ENCODE results near the gene BHLHE23.

Gene BHLHE23

GRCh38 chr20:63007646-63008488, 1.1 kb upstream of the BHLHE23 start:
- no peak for DNase-seq

- DNase-seq, result no peak
Observed at GRCh38 chr20:63007360-63007645, 539 bp upstream of the BHLHE23 start.

DNA sequence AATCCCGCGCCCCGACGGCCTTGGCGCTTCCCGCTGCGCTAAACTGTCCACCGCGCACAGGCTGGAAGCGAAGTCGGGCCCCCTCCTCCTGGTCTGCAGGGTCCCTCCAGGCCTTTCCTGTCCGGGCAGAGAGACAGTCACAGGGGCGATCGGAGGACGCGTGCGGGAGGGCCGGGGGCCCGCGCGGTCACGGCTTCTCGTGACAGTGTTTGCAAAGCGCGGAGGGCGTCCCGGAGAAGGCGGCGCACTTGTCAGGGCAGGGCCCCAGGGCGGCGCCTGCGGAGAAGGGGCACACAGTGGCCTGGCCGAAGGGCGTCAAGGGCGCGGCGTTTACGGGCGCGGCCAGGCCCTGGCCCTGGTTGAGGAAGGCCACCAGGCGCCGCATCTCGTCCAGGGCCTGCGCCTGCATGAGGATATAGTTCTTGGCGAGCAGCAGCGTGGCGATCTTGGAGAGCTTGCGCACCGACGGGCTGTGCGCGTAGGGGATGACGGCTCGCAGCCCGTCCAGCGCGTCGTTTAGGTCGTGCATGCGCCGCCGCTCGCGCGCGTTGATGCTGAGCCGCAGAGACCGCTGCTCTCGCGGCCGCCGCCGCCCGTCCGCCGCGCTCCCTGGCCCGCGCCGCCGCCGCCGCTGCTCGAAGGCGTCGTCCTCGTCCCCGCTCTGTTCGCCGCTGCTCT, 763 bp downstream of the BHLHE23 start:
- no peak for DNase-seq

- DNase-seq, result no peak
Observed at GRCh38 chr20:63005365-63005861, 1.4 kb downstream of the BHLHE23 start.

GRCh38 chr20:63004607-63005364, 2.0 kb downstream of the BHLHE23 start:
- no peak for DNase-seq

GRCh38 chr20:63003546-63003945, 3.2 kb downstream of the BHLHE23 start:
- DNase-seq, result no peak

DNA sequence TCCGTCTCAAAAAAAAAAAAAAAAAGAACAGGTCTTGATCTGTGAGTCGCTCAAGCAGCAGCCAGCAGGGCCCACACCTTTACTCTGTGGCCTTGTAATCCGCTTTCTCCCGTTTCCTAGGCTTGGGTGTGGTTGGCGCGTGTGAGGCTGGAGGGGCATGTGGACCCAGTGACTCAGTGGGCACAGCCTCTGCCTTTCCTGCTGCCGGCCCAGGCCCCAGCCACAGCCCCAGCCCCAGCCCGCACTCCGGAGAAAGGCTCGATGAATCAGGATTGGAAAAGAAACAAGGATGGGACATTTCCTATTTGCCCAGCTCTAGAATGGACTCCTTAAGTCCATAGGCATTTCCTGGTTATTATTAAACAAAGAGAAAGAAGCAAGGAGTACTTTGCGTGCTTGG, 4.3 kb downstream of the BHLHE23 start:
- no peak for DNase-seq

DNA sequence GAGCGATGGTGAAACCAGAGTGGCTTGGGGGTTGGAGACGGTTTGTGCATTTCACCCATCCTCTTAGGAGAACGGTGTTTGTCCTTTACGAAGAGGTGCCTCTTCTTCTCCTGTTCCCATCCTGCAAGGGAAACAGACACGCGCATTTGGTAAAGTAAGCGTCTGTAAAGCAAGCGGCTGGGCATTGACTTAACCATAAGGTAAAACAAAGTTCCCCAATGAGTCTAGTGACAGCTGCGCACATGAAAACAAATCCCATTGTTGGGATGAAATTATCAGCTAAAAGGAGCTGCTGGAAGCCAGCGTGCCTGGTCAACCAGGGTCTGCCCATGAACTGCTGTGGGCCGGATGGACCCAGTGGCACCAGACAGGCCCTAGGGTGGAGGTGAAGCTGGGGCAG, 5.8 kb downstream of the BHLHE23 start:
- DNase-seq, result no peak

DNA sequence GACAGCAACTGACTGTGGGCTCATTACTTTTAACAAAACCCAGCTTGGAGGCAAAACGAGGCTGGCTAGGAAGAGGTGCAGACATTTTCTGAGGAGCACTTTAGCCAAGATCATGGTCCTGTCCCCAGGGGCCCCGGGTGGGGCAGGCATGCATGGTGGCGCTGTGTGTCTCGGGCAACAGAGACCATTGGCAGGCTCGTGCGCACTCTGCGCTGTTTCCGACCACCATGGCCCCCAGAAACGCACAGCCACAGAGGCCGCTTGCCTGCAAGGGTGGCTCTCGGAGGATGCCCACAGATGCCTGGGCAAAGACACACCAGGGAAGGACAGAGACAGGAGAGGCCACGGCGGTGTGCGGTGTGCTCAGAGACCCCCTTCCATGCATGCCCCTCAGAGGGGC, 6.7 kb downstream of the BHLHE23 start:
- no peak for DNase-seq

DNA sequence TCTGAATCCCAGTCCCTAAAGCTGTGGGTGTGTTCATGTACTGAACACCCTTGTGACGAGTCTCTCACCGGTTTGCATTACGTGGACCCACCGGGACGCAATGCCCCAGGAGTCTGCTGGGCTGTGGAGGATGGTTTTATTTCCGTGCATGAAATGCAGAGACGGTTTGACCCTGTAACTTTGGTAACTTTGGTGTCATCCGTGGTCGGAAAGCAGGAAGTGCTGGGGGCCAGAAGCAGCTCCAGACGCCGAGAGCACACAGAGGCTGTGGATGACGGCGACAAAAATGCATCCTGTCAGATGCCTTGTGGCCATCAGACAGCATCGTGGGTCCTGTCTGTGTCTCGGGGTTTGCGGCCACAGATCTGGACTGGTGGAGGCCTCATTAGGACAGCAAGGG, 7.2 kb downstream of the BHLHE23 start:
- DNase-seq, result no peak

- no peak for DNase-seq
Observed at GRCh38 chr20:62998449-62998848, 8.3 kb downstream of the BHLHE23 start.

GRCh38 chr20:62997417-62998035, 9.2 kb downstream of the BHLHE23 start:
- DNase-seq, result no peak

- DNase-seq, result no peak
Observed at GRCh38 chr20:62996596-62996982, 10.2 kb downstream of the BHLHE23 start.

DNA sequence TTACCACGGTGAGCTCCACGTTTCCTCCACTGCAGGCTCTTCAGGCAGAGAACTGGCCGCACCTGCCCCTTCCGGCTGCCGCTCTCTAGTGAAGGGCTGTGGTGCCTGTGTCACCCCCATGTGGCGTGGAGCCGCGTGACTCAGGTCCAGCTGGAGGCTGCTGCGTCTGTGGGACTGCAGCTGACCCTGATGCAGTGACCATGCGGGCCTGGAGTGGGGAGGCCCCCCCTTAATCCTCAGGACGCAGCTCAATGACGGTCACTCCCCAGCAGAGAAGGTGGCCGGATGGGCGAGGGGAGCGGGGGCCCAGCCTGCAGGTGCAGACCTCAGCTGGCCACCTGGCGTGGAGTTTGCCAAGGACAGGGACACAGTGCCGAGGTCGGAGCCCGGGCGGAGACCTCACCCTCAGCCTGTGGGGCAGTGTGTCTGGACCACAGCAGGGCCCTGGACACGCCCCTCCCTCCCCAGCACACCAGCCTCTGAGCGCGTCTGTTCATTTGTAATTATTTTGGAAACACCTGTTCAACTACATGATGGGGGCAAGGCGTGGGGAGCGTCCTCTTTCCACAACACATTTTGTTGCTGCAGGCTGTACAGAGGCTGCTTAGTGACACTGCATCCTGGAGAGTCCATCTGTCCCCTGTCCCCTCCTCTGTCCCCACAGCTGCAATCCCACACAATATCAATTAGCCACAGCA, 10.7 kb downstream of the BHLHE23 start:
- no peak for DNase-seq

DNA sequence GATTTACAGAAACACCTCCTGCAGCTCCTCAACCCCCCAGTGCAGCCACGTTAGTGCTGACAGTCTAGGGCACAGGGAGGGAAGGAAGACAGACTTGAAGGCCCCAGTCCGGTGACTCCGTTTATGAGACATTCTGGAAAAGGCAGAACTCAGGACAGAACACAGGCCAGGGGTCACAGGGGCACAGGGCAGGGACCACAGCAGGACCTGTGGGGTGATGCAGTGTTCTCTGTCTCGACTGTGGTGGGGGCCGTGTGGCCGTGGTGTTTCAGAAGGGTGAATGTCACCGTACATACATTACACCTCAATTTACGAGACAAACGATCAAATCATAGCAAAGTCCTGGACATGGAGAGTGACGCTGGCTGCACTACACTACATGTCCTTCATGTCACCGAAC, 11.3 kb downstream of the BHLHE23 start:
- no peak for DNase-seq

DNA sequence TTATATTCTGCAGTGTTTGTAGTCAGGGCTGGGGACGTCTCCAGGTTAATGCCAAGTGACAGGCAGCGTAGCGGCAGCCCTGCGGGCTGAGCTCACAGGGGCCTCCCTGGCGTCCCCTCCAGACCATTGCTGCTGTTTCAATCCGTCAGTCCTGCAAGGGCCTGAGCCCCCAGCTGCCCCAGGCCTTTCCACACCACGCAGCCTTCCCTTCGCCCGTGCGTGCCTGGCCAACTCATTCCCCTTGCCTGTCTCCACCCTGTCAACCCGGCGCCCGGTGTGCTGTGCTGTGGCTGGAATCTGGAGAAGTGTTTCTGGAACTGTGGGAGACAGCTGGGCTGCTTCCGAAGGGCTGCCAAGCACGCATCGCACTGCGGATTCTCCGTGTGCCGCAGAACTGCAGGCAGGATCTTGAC, 11.9 kb downstream of the BHLHE23 start:
- no peak for DNase-seq

DNA sequence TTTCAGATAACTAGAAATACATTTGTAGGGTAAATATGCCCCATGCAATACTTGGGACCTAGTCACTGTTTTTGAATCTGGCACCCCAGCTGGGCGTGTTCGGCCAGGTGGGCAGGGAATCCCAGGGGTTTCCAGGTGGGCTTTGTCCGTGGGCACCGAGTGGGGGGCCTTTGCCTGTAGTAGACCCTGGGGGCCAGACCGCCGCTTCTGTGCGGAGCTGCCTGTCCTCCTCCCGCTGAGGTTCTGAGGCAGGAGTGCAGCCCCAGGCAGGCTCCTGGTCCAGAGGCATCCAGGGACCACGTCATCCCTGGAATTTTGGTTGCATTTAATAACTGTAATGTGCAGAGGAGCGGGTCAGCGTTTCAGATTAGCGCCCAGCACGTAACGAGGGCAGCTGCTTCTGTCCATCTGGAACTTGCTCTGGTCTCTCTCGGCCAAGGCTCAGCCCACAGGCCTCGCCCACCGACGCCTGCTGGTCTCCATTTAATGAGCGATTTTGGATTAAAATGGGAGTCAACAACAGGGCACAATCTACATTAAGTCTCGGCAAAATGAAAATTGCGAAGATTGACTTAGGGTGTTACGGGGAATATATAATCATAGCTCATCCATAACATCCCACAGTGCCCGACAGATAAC, 12.8 kb downstream of the BHLHE23 start:
- no peak for DNase-seq

DNA sequence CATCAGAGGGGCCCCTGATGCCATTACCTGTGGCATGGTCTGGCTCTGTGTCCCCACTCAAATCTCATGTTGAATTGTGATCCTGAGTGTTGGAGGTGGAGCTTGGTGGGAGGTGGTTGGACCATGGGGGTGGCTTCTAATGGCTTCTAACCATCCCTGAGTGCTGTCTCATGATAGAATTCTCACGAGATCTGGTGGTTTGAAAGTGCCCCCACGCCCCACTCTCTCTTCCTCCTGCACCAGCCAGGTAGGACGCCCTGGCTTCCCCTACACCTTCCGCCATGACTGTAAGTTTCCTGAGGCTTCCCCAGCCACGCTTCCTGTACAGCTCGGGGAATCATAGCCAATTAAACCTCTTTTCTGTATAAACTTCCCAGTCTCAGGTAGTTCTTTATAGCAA, 14.9 kb downstream of the BHLHE23 start:
- DNase-seq, result no peak

DNA sequence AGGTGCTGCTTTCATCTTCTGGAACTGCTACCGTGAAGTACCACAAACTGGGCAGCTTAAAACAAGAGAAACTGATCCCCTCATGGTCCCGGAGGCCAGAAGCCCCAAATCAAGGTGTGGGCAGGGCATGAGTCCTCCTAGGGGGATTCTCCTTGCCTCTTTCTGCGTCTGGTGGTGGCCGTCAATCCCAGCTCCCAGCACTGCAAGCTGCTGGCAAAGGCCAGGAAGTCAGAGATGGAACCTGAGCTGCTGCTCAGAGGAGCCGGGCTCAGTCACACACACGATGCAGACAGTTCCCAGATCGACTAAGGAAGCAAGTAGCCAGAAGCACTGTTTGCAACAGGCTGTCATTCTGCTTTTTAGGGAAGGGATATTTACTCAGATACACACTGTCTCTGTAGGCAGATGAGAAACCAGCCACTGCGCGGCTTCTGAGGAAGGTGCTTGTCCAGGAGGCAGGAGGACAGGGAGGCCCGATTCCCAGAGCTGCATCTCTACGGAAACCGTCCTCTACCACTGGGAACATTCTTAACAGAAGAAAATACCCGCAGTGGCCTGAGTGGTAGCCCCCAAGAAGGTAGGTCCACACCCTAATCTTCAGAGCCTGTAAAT, 15.5 kb downstream of the BHLHE23 start:
- DNase-seq, result no peak

GRCh38 chr20:62990306-62990825, 16.4 kb downstream of the BHLHE23 start:
- DNase-seq, result no peak

DNA sequence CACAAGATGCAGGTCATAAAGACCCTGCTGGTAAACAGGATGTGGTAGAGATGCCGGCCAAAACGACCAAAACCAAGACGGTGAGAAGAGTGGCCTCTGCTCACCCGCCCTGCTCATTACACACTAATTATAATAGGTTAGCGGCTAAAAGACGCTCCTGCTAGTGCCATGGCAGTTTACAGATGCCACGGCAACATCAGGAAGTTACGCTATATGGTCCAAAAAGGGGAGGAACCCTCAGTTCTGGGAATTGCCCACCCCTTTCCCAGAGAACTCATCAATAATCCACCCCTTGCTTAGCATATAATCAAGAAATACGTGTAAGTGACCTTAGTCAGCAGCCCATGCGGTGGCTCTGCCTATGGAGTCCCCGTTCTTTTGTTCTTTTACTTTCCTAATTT, 17.6 kb downstream of the BHLHE23 start:
- DNase-seq, result no peak

GRCh38 chr20:62987114-62987513, 19.6 kb downstream of the BHLHE23 start:
- no peak for DNase-seq
